Measurements from ENCODE around the gene UCN.
"Not testable (repeated sequence)": the region's sequence is repeated elsewhere in the genome, so short reads cannot be mapped to it uniquely, and the experiment has no call there.

UCN gene

GRCh38 chr2:27308359-27308881 lies at the start of gene UCN:
TSS of gene UCN (minus strand) at chr2:27308445. CDS start at chr2:27307895, 550 bp downstream.
- Mint-ChIP-seq H3K9me3 (no peaks in the 10 kb centered on the region), H3K27ac (no peak within 1 kb of the TSS), H3K4me1 (ENCODE audit: low read depth) (peaks cover 3% of the 10 kb centered on the region), H3K27me3 (ENCODE audit: low read depth) (peaks cover 12% of the 10 kb centered on the region), H3K36me3 (ENCODE audit: low read depth) (peaks cover 17% of the 10 kb centered on the region), H3K4me3 (no peak within 1 kb of the TSS)

DNA sequence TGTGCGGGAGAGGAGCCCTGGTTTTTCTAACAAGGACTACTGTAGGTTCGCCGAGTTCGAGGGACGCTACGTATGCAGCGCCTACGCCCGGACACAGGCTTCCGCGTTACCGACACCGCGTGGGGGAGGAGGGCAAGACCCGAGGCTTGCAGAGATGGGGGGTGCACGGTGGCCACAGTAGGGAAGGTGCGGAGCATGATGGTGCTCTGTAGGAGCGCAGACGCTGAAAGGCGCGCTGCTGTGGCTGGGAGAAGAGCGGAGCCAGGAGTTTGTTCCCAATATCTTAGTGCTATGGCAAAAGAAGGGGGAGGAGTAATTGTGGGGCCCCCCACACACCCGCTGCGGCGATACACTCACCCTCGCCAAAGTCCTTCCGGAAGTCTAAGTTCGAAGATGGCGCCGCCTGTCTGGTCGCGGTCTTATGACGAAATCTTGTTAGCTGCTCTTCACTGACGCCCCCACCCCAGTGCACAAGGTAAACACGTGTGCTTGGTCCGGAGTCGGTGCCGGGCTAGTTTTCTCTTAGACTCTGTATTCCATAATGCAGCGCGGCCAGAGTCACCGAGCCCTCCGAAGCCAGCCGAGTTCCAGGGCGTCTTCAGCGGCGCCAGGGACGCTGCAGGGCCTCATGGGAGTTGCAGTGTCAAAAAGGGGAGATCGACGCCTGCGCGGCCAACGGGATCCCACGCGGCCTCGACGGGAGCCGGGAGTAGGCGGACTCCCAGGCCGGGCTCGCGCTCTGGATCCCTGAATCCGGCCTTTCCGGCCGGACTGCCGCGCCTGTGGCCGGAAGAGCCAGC lies 48.3 kb upstream of the UCN start, which contains the start of gene GTF3C2:
TSS of gene GTF3C2 (minus strand) at position 383 of the 800 bp plus-strand sequence. CDS start 13,210 bp downstream, outside the sequence.
- peaks cover 1% of the 10 kb centered on the region for H3K36me3 Mint-ChIP-seq (ENCODE audit: low read depth)
- H3K9me3 Mint-ChIP-seq, result no peaks in the 10 kb centered on the region
- H3K27me3 Mint-ChIP-seq (ENCODE audit: low read depth), result no peaks in the 10 kb centered on the region
- H3K27ac Mint-ChIP-seq, result peak within 1 kb of the TSS; percentile 97
- H3K4me1 Mint-ChIP-seq (ENCODE audit: low read depth), result peaks cover 29% of the 10 kb centered on the region
- peak within 1 kb of the TSS; percentile 95 for H3K4me3 Mint-ChIP-seq

GRCh38 chr2:27356056-27356381 lies 47.8 kb upstream of the UCN start:
- peak overlapping the region; percentile 97 for H3K27ac Mint-ChIP-seq
- no peaks in the 10 kb centered on the region for H3K27me3 Mint-ChIP-seq (ENCODE audit: low read depth)
- H3K4me1 Mint-ChIP-seq (ENCODE audit: low read depth), result peaks cover 32% of the 10 kb centered on the region
- no peaks in the 10 kb centered on the region for H3K9me3 Mint-ChIP-seq
- peak overlapping the region; percentile 95 for H3K4me3 Mint-ChIP-seq
- peaks cover 1% of the 10 kb centered on the region for H3K36me3 Mint-ChIP-seq (ENCODE audit: low read depth)

DNA sequence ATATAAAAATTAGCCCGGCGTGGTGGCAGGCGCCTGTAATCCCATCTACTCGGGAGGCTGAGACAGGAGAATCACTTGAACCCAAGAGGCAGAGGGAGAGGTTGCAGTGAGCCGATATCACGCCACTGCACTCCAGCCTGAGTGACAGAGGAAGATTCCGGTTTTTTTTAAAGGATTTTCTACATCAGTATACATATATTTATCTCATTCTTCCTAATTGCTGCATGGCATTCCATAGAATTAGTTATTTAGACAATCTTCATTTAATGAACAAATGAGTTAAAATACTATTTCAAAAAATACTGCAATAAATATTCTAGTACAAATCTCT lies 46.3 kb upstream of the UCN start:
- H3K9me3 Mint-ChIP-seq, result no peaks in the 10 kb centered on the region
- peaks cover 34% of the 10 kb centered on the region for H3K4me1 Mint-ChIP-seq (ENCODE audit: low read depth)
- H3K27me3 Mint-ChIP-seq (ENCODE audit: low read depth), result no peaks in the 10 kb centered on the region
- H3K27ac Mint-ChIP-seq, result no peak overlapping the region
- H3K36me3 Mint-ChIP-seq (ENCODE audit: low read depth), result peaks cover 5% of the 10 kb centered on the region
- H3K4me3 Mint-ChIP-seq, result peak overlapping the region; percentile 35

GRCh38 chr2:27353762-27354596 lies 45.7 kb upstream of the UCN start:
- peaks cover 5% of the 10 kb centered on the region for H3K36me3 Mint-ChIP-seq (ENCODE audit: low read depth)
- no peaks in the 10 kb centered on the region for H3K27me3 Mint-ChIP-seq (ENCODE audit: low read depth)
- no peak overlapping the region for H3K27ac Mint-ChIP-seq
- H3K9me3 Mint-ChIP-seq, result no peaks in the 10 kb centered on the region
- peak overlapping the region; percentile 35 for H3K4me3 Mint-ChIP-seq
- peaks cover 34% of the 10 kb centered on the region for H3K4me1 Mint-ChIP-seq (ENCODE audit: low read depth)

DNA sequence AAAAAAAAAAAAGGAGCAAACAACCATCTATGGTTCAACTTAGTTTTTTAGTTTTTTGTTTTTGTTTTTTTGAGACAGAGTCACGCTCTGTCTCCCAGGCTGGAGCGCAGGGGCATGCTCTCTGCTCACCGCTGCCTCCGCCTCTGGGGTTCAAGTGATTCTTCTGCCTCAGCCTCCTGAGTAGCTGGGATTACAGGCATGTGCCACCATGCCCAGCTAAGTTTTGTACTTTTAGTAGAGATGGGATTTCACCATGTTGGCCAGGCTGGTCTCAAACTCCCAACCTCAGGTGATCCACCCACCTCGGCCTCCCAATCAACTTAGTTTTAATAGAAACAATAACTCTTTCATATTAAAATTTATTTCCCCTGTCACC lies 45.1 kb upstream of the UCN start:
- H3K27ac Mint-ChIP-seq; H3K4me3 Mint-ChIP-seq; H3K9me3 Mint-ChIP-seq; H3K36me3 Mint-ChIP-seq (ENCODE audit: low read depth); H3K27me3 Mint-ChIP-seq (ENCODE audit: low read depth): not testable (repeated sequence)
- H3K4me1 Mint-ChIP-seq (ENCODE audit: low read depth), result peaks cover 32% of the 10 kb centered on the region

GRCh38 chr2:27351802-27352598 lies 43.8 kb upstream of the UCN start:
- Mint-ChIP-seq H3K4me1 (ENCODE audit: low read depth) (peaks cover 27% of the 10 kb centered on the region), H3K9me3 (no peaks in the 10 kb centered on the region), H3K27me3 (ENCODE audit: low read depth) (no peaks in the 10 kb centered on the region), H3K36me3 (ENCODE audit: low read depth) (peaks cover 10% of the 10 kb centered on the region), H3K4me3 (peak overlapping the region; percentile 22), H3K27ac (peak overlapping the region; percentile 42)

DNA sequence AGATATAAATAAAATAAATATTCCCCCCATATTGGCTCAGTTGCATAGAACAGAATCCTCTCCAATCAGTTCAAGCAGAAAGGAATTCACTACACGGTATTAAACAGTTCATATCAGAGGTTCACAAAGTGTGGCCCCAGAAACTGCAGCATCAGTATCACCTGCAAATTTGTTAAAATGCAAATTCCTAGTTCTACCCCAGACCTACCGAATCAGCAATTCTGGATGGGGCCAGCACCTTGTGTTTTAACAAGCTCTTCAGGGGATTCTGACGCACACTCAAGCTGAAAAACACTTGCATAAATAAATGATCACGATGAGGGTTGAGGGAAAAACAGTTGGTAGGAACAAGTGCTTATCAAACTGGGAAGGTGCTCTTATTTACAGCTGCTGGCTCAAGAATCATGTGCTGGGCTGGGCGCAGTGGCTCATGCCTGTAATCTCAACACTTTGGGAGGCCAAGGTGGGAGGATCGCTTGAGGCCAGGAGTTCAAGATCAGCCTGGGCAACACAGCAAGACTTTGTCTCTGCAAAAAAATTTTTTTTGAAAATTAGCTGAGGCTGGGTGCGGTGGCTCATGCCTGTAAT lies 42.0 kb upstream of the UCN start:
- Mint-ChIP-seq H3K27ac (no peak overlapping the region), H3K4me1 (ENCODE audit: low read depth) (peaks cover 23% of the 10 kb centered on the region), H3K9me3 (no peaks in the 10 kb centered on the region), H3K4me3 (no peak overlapping the region), H3K36me3 (ENCODE audit: low read depth) (peaks cover 11% of the 10 kb centered on the region), H3K27me3 (ENCODE audit: low read depth) (no peaks in the 10 kb centered on the region)

DNA sequence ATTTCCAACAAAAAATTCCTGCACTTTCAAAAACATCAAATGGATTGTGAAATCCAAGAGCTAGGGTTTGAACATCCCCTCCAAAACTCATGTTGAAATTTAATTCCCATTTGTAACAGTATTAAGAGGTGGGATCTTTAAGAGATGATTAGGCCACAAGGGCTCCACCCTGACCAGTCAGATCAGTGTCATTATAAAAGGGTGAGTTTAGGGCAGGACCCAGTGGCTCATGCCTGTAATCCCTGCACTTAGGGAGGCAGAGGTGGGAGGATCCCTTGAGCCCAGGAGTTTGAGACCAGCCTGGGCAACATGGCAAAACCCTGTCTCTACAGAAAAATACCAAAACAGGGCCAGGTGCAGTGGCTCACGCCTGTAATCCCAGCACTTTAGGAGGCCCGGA lies 39.4 kb upstream of the UCN start:
- H3K27me3 Mint-ChIP-seq (ENCODE audit: low read depth), result no peaks in the 10 kb centered on the region
- H3K9me3 Mint-ChIP-seq, result no peaks in the 10 kb centered on the region
- H3K4me3 Mint-ChIP-seq, result no peak overlapping the region
- peaks cover 19% of the 10 kb centered on the region for H3K4me1 Mint-ChIP-seq (ENCODE audit: low read depth)
- H3K36me3 Mint-ChIP-seq (ENCODE audit: low read depth), result peaks cover 13% of the 10 kb centered on the region
- no peak overlapping the region for H3K27ac Mint-ChIP-seq

- Mint-ChIP-seq H3K27ac (no peak overlapping the region), H3K9me3 (no peaks in the 10 kb centered on the region), H3K4me1 (ENCODE audit: low read depth) (no peaks in the 10 kb centered on the region), H3K4me3 (no peak overlapping the region), H3K27me3 (ENCODE audit: low read depth) (no peaks in the 10 kb centered on the region), H3K36me3 (ENCODE audit: low read depth) (peaks cover 30% of the 10 kb centered on the region)
These were observed 27.9 kb upstream of the UCN start for GRCh38 chr2:27336173-27336572.

DNA sequence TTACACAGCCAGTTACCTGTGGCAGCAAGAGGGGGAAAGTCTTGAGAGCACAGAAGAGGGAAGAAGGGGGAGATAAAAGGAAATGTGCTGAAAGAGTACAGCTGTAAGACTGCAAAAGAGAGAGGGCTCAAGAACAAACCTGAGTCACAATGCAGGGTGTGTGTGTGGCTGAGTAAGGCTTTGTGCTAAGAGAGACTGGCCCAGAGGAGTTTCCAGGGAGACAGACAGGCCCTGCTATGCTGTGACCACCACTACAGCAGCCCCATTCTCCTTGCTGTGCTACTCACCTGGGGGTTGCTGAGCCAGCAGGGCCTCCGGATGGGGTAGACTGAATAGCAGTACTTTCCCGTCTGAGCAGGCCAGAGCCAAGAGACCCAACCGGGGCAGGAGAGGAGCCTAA lies 27.1 kb upstream of the UCN start:
- peaks cover 30% of the 10 kb centered on the region for H3K36me3 Mint-ChIP-seq (ENCODE audit: low read depth)

GRCh38 chr2:27324720-27325119 lies 16.5 kb upstream of the UCN start:
- H3K36me3 Mint-ChIP-seq (ENCODE audit: low read depth), result peaks cover 35% of the 10 kb centered on the region
- H3K27ac Mint-ChIP-seq, result no peak overlapping the region
- H3K9me3 Mint-ChIP-seq, result no peaks in the 10 kb centered on the region
- H3K27me3 Mint-ChIP-seq (ENCODE audit: low read depth), result no peaks in the 10 kb centered on the region
- H3K4me3 Mint-ChIP-seq, result peak overlapping the region; percentile 31
- H3K4me1 Mint-ChIP-seq (ENCODE audit: low read depth), result peaks cover 18% of the 10 kb centered on the region

More for the DNA sequence above, 27.1 kb upstream of the UCN start:
- Mint-ChIP-seq H3K27me3 (ENCODE audit: low read depth) (no peaks in the 10 kb centered on the region), H3K4me1 (ENCODE audit: low read depth) (no peaks in the 10 kb centered on the region), H3K9me3 (no peaks in the 10 kb centered on the region), H3K4me3 (no peak overlapping the region), H3K27ac (no peak overlapping the region)

DNA sequence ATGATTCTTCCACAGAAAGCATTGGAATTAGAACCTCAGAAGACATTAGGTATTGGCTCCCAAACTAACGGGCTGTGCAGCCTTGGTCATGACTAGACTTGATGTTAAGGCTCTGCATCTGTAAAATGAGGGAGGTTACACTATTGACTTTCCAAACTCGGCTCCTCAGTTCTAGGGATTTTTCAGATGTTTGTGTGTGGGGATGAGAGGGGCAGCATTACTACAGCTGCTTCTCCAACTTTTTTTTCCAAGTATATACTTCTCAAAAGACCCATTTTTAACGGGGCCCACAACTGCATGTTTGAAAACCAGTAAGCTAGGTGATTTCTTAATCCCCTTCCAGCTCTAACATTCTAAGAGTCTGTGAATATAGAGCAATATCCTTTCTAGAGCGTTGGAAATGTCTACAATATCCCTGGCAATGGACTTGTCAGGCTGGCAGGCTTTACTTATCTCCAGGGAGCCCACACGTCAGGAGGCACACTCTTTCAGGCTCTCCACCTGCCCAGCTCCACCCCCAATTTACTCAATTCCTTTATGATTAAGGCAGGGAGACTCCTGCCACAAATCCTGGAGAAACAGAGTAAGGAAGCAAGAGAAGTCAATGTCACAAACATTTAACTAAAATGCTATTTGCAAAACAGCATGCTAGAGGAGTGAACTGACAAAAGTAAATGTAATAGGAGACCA lies 15.5 kb upstream of the UCN start:
- H3K4me3 Mint-ChIP-seq, result peak overlapping the region; percentile 99
- H3K27me3 Mint-ChIP-seq (ENCODE audit: low read depth), result no peaks in the 10 kb centered on the region
- peak overlapping the region; percentile 97 for H3K27ac Mint-ChIP-seq
- peaks cover 18% of the 10 kb centered on the region for H3K4me1 Mint-ChIP-seq (ENCODE audit: low read depth)
- peaks cover 31% of the 10 kb centered on the region for H3K36me3 Mint-ChIP-seq (ENCODE audit: low read depth)
- H3K9me3 Mint-ChIP-seq, result no peaks in the 10 kb centered on the region

Measured in T-helper 1 cell treated with Interleukin-12 subunit alpha and Interleukin-12 subunit beta and Interleukin-4 antibody, amounts not matched to agents 30 μg/mL and 1 μg/mL, for 36 hours (primary cell).